ENCODE data around the gene C10orf90.

Gene C10orf90

GRCh38 chr10:126536656-126537055 is 133.8 kb downstream of the C10orf90 start:
- DNase-seq: no peak

- no peak for DNase-seq
Observed at GRCh38 chr10:126536148-126536547, 134.3 kb downstream of the C10orf90 start.

- DNase-seq: no peak
Observed at GRCh38 chr10:126533644-126534043, 136.8 kb downstream of the C10orf90 start.

DNA sequence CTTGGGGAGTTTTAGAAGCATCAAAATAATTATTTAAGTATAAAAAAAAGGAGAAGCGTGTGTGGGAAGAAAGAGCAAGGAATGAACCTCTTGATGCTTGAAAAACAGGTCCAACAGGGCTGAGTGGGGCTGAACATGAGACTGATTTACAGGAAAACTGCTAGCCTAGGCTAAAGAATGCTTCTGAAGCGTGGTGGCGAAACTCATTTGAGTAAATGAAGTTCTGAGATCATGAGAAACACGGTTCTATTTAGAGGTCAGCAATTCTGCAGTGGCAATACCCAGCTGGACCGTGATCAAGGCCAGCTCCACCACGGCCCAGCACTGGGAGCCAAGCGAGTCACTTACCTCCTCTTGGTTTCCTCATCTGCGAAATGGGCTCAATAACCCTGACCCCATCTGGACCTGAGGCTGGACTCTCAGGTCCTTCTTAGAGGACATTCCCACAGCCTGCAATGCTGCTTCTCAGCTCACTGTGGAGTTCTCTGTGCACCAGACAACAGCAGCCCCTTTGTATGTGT is 142.1 kb downstream of the C10orf90 start:
- DNase-seq: no peak

GRCh38 chr10:126527645-126528314 is 142.7 kb downstream of the C10orf90 start:
- no peak for DNase-seq

- no peak for DNase-seq
Observed at GRCh38 chr10:126525326-126525725, 145.2 kb downstream of the C10orf90 start.

DNA sequence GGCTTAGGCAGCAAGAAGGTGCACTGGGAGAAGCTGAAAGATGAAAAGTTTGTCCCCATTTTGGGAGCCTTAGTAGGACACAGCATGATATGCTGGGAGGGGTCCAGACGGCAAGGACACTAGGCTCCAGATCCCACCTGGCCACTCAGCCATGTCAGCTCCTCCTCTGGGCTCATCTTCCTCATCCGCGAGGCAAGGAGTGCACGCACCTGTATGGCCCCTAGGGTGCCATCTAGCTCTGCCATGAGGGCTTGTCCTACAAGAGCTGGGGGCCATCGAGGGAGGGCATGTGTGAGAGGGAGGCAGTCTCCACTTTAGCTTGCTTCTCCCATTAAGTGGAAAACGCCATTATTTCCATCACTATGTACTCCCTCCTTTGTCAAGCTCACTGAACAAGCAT is 146.0 kb downstream of the C10orf90 start:
- no peak for DNase-seq

GRCh38 chr10:126523071-126523470 is 147.4 kb downstream of the C10orf90 start:
- no peak for DNase-seq

DNA sequence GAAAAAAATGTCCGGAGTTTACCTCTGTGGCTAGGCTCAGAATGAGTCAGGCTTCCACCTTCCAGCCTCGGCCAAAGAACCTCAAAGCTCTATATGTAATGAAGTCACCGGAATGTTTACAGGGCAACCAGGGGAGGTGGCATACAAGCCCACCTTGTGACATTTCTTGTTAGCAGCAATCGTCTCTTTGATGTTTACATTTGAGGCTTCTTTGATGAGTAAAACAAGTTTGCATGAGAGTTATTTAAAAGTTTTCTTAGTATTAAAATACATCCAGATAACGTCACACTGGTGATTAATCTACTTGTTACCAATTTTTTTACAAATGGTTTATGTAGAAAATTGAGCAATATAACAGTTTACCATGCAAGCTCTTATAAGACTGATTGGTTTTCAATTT is 149.1 kb downstream of the C10orf90 start:
- no peak for DNase-seq

GRCh38 chr10:126520751-126521317 is 149.7 kb downstream of the C10orf90 start:
- DNase-seq: no peak

- no peak for DNase-seq
Observed at GRCh38 chr10:126519992-126520391, 150.5 kb downstream of the C10orf90 start.

DNA sequence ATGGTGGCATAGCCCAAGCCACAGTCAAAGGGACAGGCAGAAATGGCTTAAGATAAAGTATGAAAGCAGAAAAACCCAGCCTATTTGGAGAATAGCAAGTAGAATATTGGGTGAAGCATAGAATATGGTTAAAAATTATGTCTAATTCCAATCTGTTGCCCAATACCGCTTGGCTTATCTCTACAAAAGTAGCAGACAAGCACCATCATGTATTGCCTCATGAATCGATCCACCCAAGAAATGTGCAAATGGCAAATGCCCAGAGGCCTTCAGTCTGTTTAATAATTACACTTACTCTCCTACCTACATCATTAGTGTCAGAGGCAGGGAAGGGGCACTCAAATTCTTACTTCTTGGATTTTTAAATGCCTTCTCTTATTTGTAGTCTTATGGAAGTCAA is 151.3 kb downstream of the C10orf90 start:
- DNase-seq: no peak

DNA sequence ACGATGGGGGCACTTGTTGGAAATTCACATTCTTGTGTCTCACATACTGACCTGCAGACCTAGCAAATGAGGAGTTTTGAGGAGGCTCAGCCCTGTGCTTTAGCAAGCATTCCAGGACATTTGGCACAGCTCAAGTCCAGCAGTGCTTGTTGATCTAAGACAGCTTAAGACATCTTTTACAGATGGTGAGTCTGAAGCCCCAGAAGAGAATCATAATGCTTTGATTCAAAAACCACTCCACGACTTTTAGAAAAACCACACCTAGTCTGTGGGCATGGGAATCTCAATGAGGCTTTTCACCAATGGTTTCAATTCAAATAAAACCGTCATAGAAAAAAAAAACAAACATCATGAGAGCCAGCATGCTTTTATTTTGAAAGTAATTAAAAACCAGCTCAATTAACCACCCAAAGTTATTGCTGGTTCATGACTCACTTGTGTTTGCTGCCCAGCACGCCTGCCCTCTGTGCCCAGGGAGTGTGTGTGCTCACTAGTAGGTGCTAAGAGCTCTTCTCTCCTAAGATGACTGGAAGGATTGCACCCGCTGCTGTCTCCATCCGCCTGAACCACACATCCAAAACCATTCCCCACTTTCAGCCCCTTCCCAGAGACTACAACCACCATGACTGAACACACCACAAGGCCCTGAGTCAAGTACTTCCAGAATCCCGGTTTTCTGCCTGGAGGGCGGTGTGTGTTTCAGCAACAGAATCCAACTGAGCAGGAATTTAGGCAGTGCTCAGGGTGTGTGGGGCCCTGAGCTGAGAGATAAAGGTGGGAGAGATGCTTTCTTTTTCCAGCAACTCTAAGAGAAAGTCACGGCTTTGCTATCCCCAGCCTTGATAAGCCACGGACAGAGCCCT is 152.0 kb downstream of the C10orf90 start:
- no peak for DNase-seq

- DNase-seq: no peak
Observed at GRCh38 chr10:126516515-126516914, 154.0 kb downstream of the C10orf90 start.

DNA sequence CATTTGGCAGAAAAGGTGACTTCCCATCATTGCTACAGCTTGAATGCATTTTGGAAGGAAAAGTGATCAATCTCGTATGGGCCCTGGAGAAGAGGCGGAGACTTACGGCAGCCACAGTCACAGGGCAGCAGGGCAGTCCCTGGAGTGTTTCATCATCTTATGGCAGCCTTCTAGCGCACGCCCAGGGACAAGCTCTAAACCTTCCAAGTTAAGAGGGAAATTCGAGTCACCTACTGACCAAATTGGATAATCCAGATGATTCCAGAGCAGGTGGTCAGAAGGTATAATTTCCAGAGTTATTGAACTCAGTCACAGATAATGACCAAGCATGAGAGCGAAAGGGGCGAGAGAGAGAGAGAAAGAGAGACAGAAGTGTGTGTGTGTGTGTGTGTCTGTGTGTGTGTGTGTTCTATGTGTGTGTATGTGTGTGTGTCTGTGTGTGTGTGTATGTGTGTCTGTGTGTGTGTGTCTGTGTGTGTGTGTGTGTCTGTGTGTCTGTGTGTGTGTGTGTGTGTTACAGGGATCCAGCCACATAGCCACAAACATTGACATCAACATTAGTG is 158.5 kb downstream of the C10orf90 start:
- no peak for DNase-seq

DNA sequence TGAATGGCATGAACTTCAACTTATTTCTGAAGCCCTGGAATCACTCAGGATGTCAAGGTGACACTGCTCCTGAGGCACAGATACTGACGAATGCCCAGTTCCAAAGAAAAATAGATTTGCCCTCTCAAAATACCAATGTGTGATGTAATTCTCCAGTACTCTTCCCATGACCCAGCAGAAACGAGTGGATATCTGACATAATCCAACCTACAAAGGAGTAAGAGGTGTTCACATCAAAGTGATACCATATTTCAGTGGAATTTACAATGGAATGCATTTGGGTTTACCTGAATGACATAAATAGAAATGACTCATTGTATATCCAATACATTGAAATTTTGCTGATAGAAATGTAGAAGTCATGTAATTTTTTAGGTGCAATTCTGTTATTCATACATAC is 161.3 kb downstream of the C10orf90 start:
- DNase-seq: no peak

DNA sequence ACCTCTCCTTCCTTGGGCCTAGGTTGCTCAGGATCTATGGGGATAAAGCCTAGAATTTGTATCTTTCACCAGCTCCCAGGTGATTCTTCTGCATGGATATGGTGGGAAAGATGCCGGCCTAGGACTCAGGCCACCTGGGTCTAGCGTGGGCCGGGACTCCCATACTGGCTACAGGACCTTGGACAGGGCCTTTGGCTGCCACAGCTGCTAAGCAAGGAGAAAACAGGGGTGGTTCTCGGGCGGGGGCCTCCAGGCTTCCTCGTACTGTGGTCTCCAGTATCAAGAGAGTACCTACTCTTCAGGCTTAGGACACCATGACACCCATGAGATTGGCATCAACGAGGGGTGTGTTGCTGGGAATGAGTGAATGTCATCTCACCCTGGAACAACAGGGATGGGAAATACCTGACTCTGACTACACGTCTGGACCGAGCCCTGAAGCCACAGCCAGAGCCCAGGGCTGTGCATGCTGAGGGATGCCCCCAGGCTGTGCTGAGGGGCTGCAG is 161.9 kb downstream of the C10orf90 start:
- no peak for DNase-seq

DNA sequence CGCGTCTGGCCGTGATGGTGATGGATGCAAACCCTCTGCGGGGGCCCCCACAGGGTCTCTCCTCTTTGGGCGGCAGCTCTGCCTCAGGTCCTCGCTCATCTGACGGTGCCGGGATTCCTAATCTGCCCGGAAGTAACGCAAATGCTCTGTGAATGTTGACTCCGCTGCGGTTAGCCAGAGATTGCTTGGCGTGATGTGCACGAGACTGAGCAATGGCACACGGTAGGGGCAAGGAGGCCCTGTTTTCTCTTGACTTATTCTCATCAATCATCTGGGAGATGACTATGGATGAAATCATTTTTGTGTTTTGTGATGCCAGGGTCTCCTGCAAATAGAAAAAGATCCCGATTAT is 165.8 kb downstream of the C10orf90 start:
- no peak for DNase-seq

DNA sequence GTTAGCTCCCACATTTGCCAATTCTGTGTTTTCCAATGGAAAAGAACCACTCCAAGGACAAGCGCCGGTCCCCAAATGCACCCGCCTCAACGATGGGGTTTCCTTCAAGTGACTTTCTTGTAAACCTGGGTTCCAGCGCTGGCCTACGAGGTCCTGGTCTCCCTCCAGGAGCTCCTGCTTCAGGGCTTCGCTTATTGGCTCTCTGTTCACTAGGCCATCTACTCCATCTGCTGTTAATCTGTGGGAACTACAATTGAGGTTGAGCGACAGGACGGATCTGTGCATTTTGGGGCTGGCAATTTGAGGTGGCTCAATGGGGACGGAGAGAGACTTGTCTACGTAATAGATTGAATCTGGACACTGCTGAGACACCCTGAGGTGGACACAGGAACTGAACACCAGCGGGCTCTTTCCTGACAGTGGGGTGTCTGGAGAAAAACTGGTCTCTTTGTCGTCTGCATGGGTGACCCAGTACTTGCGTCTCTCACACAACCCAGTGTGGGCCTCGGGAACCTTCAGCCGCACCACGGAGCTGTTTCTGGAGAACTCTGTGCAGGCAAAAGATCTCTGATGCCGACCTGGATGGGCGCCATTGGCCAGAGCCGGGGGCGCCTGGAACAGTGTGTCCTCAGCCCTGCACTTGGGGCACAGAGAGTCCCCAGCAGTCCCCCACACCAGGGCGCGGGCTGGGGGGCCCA is 166.3 kb downstream of the C10orf90 start:
- no peak for DNase-seq

DNA sequence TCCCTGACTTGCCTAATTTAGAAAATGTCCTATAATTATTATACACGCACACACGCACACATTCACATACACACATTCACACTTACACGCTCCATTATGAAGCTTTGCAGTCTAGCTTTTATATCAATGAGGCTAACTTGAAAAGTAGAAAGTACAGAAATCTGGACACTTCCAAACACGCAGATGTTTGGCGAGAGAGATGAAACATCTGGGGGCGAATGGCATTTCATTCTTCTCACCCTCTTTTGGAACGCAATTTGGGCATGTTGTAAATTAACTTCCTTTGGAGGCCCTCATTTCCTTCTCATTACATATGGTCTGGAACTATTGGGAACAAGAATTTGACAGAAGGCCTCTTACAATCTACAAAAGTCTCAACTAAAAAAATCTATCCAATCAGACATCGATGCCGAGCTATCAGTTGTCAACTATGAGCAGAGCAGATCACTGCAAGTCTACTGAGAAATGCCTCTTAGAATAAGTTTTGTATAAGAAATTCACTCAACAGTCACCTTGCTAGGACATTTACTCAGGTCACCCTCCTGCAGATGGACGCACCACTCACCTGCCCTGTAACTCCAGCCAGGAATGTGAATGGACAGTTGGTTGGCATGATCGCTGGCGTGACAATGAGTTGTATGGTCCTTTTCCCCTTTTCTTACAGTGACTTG is 167.0 kb downstream of the C10orf90 start:
- DNase-seq: no peak

GRCh38 chr10:126502441-126502840 is 168.1 kb downstream of the C10orf90 start:
- no peak for DNase-seq

- no peak for DNase-seq
Observed at GRCh38 chr10:126501828-126502227, 168.7 kb downstream of the C10orf90 start.

Data from CD4-positive, alpha-beta T cell treated with Interferon gamma for 1 hour (primary cell).